Ascending aorta (tissue), 2 donors: Measurements from ENCODE around the gene TATDN2. TPM values are rescaled to one million over a fixed set of nuclear protein-coding genes. Genes with fewer than 3 reads are reported as not detected.
A peak's percentile ranks its signal among the peaks of the same experiment; 100 is the strongest.

ENCODE experiments used
- DNase-seq, 2 donors: peaks; one replicate each; pipeline ENCODE4 v3.0.0-alpha.2; 2019; ENCODE audit warnings: low spot score in 2 of 2
- H3K27ac ChIP-seq, 2 donors: fragments of 200-600 bp; sonication (generic); one replicate each; pipeline ENCODE4 v1.5.1; 2016 to 2017; ENCODE audit warnings: mild to moderate bottlenecking in 1 of 2
- H3K27me3 ChIP-seq: fragments of 200-600 bp; sonication (generic); one replicate; pipeline ENCODE4 v1.5.1; 2017
- H3K36me3 ChIP-seq, 2 donors: fragments of 200-600 bp; sonication (generic); one replicate each; pipeline ENCODE4 v1.5.1; 2016
- H3K4me1 ChIP-seq, 2 donors: fragments of 200-600 bp; sonication (generic); one replicate each; pipeline ENCODE4 v1.5.1; 2016 to 2017; ENCODE audit warnings: mild to moderate bottlenecking in 1 of 2
- H3K4me3 ChIP-seq, 2 donors: fragments of 200-600 bp; sonication (generic); one replicate each; pipeline ENCODE4 v1.5.1; 2016 to 2017; ENCODE audit warnings: mild to moderate bottlenecking in 1 of 2
- H3K9me3 ChIP-seq, 2 donors: fragments of 200-600 bp; sonication (generic); one replicate each; pipeline ENCODE4 v1.5.1; 2016
- CTCF ChIP-seq, 3 experiments: fragments of 200-600 bp in 2 of 3; fragments of 450-650 bp in 1 of 3; sonication (generic) in 2 of 3; IDR thresholded peaks; one replicate each; pipeline ENCODE4 v1.5.1; 2016 to 2019; ENCODE audit warnings: antibody characterized with exemption in 3 of 3, mild to moderate bottlenecking in 1 of 3, moderate library complexity in 1 of 3
- intact Hi-C: fragments of 100-400 bp; cut with DNase I; formaldehyde crosslinking; loops from one replicate; pipeline ENCODE4 v1.15.1; 2023
- total RNA-seq: library from RNA; depleted of rRNA; stranded (reverse); fragments of >200 nt; gene quantifications from one replicate; pipeline ENCODE4 v1.1.0, GENCODE V29; 2016

TATDN2 gene
- total RNA-seq, 1 donor from 2014 or later, result 29.1 TPM

- DNase-seq, result peak in 1 of 2 donors; percentile 91
- Histone ChIP-seq H3K27me3 (no peaks in the 10 kb centered on the region), H3K4me1 (no peaks in the 10 kb centered on the region), H3K36me3 (peaks cover 9 to 30% of the 10 kb centered on the region in 2 donors), H3K9me3 (no peaks in the 10 kb centered on the region), H3K4me3 (no peak overlapping the region), H3K27ac (peak overlapping the region; percentile 23 to 38)
- peak; percentile 83 to 89 (median 88) for TF ChIP-seq CTCF (IDR thresholded peaks at IDR 0.05)
- intact Hi-C loops, result loop anchor here (1.0 to 10.0 kb wide), 7 partner anchors 20 to 508 kb away; partner anchors contain the start of genes BRK1, FANCD2, IRAK2 and RPUSD3
Observed at GRCh38 chr3:10224794-10225665, 23.2 kb upstream of the TATDN2 start.

GRCh38 chr3:10226293-10226692 is 22.0 kb upstream of the TATDN2 start:
- Histone ChIP-seq H3K4me1 (no peaks in the 10 kb centered on the region), H3K4me3 (no peak overlapping the region), H3K27me3 (no peaks in the 10 kb centered on the region), H3K36me3 (peaks cover 9 to 22% of the 10 kb centered on the region in 2 donors), H3K9me3 (no peaks in the 10 kb centered on the region), H3K27ac (no peak overlapping the region)
- DNase-seq, result no peak
- intact Hi-C loops, result loop anchor here (5.0 to 10.0 kb wide), 2 partner anchors 381 to 509 kb away; partner anchors contain the start of gene RPUSD3
- no peak for TF ChIP-seq CTCF (IDR thresholded peaks at IDR 0.05)

- no peak overlapping the region for H3K27ac ChIP-seq
- H3K4me3 ChIP-seq, result no peak overlapping the region
- no peaks in the 10 kb centered on the region for H3K27me3 ChIP-seq
- H3K4me1 ChIP-seq, result no peaks in the 10 kb centered on the region
- no peaks in the 10 kb centered on the region for H3K9me3 ChIP-seq
- no peak for DNase-seq
- peaks cover 2 to 23% of the 10 kb centered on the region in 2 donors for H3K36me3 ChIP-seq
- intact Hi-C loops, result loop anchor here (5.0 to 10.0 kb wide), 2 partner anchors 384 to 511 kb away; partner anchors contain the start of gene RPUSD3
- no peak for TF ChIP-seq CTCF (IDR thresholded peaks at IDR 0.05)
Observed at GRCh38 chr3:10228248-10228950, 19.9 kb upstream of the TATDN2 start.

GRCh38 chr3:10229576-10229975 is 18.7 kb upstream of the TATDN2 start:
- no peak for DNase-seq
- H3K4me1 ChIP-seq, result no peaks in the 10 kb centered on the region
- H3K4me3 ChIP-seq, result no peak overlapping the region
- H3K27ac ChIP-seq, result no peak overlapping the region
- H3K9me3 ChIP-seq, result no peaks in the 10 kb centered on the region
- intact Hi-C loops, result loop anchor here (5.0 to 10.0 kb wide), 2 partner anchors 385 to 512 kb away; partner anchors contain the start of gene RPUSD3
- no peaks in the 10 kb centered on the region for H3K27me3 ChIP-seq
- H3K36me3 ChIP-seq, result peaks cover 6 to 31% of the 10 kb centered on the region in 2 donors
- no peak for TF ChIP-seq CTCF (IDR thresholded peaks at IDR 0.05)

- Histone ChIP-seq H3K9me3 (no peaks in the 10 kb centered on the region), H3K4me3 (no peak overlapping the region), H3K36me3 (peaks cover 11 to 49% of the 10 kb centered on the region in 2 donors), H3K27ac (no peak overlapping the region), H3K4me1 (no peaks in the 10 kb centered on the region), H3K27me3 (no peaks in the 10 kb centered on the region)
- TF ChIP-seq CTCF (IDR thresholded peaks at IDR 0.05), result no peak
- DNase-seq, result no peak
- intact Hi-C loops, result no loop called here
Observed at GRCh38 chr3:10232137-10232536, 16.1 kb upstream of the TATDN2 start.
